Anterior cingulate cortex (tissue), 58 donors: ENCODE measurements around the gene CD58.
"Not testable (repeated sequence)": the region's sequence is repeated elsewhere in the genome, so short reads cannot be mapped to it uniquely, and the experiment has no call there.

Experiments
- DNase-seq, 58 donors: peaks; one replicate each; lab custom pipeline; 2025; lab: John Stamatoyannopoulos, UW

The CD58 gene

DNA sequence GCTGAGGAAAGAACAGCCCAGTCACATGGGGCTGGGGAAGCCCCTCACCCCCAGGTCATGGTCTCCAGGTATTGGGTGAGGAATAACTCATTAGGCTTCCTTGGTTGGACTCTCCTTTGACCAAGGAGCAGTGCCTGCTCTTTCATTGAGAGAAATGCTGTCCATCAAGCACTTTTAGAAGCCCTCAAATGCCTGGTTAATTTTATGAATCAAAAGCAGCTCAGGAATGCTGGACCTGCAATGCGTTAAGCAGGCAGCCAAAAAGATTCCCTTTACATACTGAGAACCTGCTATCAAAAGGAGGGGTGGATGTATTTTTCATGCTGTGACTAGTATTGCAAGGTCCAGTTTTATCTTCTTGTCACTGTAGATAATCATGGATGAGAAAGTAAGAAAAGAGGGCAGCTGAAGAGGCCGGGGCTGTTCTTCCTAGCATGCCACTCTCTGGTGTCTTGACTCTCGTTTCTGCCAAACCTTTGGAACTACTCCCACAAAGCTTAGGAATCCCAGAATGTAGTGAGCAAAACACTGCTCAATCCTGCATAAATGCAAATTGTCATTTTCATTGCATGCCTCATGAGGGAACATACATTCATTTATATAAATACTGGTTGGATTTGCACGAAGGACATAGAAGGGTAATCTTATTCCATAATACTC lies 2.1 kb upstream of the CD58 start:
- DNase-seq, result no peak

DNA sequence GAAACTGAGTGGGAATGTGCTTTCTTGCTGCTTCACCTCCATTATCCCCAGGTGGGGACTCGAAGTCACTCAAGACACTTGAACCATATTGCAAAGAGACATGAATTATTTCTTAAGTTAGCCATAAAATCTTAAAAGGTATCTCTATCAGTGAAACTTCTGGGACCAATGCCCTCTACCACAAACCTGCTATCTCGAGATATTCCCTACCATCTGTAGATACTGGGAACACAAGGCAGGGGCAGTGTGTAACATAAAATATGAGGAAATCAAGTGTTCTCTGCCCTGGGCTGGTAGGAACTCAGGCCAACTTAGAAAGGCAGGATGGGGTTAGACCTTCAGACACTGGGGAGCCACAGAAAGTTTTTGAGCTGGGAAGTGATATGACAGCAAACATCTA lies 1.3 kb upstream of the CD58 start:
- no peak for DNase-seq

DNA sequence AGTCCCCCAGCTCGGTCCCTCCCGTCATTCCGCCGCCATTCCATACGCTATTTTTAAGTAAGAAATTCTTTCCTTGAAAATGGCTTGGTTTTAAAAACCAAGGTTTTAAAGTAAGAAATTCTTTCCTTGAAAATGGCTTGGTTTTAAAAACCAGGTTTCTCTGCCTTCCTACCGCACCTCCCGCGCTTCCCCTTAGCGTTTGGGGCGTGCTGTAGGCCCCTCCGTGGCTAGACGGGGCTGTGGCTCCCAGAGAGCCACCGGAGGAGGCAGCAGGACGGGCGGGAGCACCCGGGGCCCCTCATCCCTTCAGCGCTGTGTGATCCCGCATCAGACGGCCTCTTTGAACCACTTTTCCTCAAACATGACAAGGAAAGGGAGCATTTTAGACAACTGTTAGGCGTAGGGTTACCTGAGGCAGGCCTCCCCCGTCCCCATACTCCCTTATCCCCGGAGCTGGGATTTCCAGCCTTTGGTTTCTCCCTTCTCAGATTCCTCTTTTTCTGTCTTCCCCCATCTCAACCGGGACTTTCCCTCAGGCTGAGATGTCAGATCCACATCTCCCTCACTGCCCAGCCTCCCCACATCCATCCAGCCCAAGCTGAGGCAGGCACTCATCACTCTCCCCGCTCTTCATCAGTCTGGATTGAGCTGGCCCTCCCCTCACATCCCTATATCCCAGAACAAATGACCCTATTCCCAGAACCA lies 541 bp upstream of the CD58 start:
- no peak for DNase-seq

DNA sequence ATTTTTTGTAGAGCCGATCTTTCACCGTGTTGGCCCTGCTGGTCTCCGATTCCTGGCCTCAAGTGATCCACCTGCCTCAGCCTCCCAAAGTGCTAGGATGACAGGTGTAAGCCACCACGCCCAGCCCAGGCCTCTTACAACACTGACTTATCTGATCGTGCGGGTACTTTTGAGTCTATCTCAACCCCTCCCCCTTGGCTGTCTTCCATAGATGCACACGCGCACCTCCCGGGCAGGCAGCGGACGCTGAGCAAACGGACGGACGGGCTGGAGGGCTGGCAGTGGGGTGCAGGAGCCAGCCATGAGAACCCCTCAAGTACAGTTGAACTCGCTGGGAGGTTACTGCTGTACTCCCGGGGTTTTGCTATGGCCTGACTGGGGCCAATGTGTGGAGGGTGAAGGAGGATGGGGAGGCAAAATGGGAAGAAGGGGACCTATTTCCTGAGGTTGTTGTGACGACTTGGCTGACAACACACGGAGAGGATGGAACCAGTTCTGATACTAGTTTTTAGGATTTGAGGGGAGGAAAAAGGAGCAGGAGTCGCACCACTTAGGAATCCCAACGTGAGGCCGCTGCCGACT lies 959 bp downstream of the CD58 start:
- DNase-seq, result peak in 3 of 58 donors; percentile 38 to 64 (median 42)

DNA sequence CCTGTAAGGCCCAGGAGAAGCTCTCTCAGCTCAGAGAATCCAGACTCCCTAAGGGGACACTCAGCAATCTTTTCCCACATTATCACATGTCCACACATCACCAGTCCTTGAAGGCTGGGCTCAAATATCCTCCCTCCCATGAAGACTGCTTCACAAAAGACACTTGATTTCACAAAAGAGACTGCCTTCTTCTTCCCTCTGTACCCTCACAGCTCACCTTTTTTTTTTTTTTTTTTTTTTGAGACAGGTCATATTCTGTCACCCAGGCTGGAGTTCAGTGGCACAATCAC lies 1.5 kb downstream of the CD58 start:
- DNase-seq, result no peak

DNA sequence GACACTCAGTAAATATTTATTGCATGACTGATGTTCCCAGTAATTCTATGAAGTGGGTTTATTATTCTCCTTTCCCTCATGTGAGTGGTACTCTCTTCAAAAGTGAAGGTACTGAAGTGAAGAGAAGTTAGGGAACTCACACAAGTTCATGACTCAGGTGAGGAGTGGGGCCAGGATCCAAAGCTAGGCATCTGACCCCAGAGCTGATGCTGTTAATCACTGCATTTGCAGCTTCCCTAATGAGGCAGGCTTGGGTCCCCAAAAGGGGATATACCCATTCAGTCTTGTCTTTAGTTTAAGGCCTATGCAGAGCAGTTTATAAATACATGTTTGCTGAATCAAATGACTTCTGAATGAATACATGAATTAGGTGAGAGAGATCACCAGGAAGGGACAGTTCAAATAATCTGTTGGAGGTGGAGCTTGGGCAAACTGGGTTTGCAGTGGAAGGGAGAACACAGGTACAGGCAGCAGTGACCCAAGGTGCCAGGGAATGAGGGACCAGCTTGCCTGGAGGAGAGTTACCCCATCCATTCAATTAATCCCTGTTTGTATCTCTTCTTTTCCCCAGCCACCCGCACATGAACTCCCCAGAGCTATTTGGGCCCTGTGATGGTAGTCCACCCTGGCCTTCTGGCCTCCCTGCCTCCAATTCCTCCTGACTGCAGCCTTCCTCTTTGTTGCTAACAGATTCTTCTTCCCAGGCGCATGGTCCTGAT lies 2.0 kb downstream of the CD58 start:
- no peak for DNase-seq

DNA sequence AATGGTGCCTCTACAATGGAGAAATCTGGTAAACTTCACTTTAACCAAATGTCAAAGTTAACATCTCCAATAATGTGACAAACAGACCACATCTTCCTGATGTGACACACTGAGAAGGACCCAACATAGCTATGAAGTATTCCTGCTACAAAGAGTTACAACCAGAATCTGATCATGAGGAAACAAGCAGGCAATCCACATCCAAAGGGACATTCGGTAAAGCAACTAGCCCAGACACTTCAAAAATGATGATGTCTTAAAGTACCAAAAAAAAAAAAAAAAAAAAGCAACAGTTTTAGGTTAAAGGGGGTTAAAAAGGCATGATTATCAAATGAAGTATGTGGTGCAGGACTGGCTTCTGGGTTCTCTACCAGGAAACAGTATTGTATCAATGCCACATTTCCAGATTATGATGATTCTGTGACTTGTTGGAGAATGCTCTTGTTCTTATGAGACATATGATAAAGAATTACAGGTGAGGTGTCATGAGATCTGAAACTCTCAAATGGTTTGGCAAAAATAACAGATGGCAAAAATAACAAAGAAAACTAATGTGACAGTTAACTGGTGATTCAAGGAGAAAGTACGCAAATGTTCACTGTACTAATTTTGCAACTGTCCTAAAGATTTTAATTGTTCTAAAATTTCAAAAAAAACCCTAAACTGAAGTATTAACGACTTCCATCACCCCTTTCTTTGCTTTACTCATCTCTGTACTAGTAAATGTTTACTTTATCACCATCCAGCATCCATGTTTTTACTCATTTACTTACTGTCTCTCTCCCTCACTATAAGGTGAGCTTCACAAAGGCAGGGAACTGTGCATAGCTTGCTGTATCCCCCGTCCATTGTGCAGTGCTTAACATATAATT lies 2.8 kb downstream of the CD58 start:
- DNase-seq, result no peak

DNA sequence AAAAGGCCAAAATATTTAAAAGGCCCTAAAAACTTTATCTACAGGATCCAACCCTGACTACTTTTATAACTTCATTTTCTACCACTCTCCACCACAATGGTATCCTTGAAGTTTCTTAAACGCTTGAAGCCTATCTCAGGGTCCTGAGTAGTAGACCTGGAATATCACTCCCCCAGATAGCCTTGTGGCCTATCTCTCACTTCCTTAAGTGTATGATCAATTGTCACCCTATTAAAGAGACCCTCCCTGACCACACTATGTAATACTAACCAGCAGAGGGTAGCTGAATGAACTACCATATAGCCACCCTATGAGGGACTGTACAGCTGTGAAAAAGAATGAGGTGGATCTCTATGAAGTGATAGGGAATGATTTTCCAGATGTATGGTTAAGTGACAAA lies 5.6 kb downstream of the CD58 start:
- DNase-seq, result no peak

DNA sequence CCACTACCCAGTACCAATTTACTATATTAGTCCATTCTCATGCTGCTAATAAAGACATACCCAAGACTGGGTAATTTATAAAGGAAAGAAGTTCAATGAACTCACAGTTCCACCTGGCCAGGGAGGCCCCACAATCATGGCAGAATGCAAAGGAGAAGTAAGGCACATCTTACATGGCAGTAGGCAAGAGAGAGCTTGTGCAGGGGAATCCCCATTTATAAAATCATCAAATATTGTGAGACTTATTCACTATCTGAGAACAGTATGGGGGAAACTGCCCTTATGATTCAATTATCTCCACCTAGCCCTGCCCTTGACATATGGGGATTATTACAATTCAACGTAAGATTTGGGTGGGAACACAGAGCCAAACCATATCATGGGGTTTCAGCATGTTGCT lies 6.4 kb downstream of the CD58 start:
- DNase-seq, result no peak

DNA sequence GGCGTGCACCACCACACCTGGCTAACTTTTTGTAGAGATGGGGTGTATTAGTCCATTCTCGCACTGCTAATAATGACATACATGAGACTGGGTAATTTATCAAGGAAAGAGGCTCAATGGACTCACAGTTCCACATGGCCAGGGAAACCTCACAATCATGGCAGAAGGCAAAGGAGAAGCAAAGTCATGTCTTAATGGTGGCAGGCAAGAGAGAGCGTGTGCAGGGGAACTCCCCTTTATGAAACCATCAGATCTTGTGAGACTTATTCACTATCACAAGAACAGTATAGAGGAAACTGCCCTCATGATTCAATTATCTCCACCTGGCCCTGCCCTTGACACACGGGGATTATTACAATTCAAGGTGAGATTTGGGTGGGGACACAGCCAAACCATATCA lies 8.4 kb downstream of the CD58 start:
- not testable (repeated sequence) for DNase-seq

DNA sequence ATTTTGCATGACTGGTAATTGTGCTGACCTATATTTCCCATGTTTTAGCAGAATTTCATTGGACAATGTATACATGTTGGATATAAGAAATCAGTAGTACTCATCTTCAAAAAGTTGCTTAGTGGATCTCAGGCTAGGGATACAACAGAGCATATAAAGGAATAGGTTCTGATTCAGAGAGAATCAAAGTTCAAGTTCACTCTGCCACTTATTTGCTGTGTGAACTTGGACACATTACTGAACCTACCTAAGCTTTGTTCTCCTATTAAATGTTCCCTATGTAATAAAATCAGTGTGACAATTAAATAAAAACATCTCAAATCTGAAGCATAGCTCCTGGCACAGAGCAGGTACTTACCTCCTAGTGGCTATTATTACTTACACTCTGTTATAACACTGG lies 9.3 kb downstream of the CD58 start:
- DNase-seq, result no peak

DNA sequence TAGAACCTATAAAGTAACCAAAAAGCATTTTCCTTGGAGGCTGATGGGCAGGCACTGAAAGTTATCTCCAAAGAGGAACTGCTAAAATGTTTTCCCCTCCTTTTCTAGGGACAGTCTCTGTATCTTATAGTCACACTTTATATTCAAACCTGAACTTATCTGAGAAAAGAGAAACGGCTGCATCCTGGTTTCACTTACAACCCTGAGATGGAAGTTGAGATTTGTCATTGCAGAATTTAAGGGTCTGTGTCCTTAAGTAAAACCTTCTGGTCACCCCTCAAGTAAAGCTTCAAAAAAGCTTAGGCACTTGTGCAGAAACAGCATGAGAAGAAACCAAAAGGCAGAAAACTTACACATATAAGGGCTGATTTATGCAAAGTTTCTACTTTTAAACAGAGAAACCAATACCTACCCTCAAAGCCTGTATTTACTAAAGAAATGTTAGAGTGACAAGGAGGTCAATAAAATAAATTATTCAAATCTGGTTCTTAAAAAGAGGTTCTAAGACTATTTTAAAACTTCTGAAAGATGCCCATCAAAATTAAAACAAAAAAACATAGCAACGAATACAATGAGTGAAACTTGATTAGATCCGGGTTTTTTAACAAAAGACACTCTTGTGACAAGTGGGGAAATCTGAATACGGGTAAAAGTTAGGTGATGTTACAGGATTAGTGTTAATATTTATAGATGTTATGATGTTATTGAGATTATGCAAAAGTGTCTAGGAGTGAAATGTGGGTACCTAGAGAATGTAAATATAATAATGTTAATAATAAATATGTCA lies 9.9 kb downstream of the CD58 start:
- DNase-seq, result no peak

DNA sequence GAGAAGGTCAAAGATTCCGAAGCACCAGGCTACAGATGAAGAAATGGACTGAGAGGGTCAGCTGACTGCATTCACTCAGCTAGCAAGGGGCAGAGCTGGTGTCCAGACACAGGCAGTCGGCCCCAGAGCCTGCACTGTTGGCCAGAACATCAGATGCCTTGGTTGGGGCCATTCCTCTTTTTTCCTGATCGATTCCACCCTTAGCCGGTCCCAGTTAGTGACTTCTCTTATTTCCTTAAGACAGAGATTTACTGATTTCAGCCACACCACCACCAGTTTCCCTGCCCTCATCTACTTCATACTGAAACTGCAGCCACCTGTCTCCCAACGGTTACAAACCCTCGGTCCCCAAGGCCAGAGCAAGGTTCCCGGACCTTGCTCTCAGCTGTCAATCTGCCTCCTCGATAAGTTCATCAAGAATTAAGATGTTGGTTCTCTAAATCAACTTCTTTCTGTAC lies 11.5 kb downstream of the CD58 start:
- no peak for DNase-seq

DNA sequence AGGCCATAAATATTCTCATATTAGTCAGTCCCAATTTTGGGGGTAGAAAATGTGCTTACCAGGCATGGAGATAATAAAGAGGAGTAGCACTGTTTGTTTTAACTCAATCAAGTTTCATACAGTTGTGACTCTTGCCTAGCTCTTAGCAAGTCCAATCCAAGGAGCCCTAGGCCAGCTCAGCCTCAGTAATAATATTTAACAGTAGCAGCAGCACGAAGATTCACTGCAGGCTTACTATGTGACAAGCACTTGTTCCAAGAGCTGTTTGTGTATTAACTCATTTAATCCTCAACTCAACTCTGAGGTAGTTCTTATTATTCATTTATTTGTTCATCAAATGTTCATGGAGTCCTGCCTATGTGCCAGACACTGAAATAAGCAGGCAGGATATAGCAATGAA lies 12.3 kb downstream of the CD58 start:
- no peak for DNase-seq

DNA sequence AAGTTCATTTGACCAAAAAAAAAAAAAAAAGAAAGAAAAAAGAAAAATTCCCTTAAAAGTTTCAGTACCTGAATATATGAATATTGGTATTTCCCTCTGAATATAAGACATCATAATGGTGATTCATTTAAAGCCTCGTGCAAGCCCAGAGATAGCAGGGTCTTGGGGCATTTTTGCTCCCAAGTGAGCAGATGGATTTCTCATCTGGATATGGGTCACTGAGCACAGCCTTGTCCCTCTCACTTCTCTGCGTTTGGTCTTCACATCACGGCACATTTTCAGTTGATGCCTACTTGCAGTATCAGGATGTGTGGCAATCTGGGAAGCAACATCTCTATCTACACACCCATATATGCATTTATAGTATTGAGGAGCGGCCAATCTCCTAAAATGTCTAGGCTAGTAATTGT lies 12.7 kb downstream of the CD58 start:
- no peak for DNase-seq

DNA sequence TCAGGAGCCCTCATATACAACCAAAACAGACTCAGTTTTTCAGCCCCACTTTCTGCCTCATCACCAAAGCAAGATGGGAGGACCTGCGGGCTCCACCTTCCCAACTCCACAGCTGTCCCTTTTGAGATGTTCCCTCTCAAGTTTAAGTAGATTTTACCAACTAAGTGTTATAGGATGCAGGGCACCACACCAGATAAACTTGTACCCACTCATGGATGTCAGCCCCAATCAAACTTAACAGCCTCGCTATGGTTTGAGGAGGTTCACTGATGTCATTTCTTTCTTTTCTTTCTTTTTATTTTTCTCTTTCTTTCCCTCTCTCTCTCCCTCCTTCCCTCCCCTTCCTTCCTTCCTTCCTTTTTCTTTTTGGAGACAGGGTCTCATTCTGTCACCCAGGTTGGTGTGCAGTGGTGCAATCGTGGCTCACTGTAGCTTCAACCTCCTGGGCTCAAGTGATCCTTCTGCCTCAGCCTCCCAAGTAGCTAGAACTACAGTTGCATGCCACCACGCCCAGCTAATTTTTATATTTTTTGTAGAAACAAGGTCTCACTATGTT lies 13.4 kb downstream of the CD58 start:
- DNase-seq, result no peak

DNA sequence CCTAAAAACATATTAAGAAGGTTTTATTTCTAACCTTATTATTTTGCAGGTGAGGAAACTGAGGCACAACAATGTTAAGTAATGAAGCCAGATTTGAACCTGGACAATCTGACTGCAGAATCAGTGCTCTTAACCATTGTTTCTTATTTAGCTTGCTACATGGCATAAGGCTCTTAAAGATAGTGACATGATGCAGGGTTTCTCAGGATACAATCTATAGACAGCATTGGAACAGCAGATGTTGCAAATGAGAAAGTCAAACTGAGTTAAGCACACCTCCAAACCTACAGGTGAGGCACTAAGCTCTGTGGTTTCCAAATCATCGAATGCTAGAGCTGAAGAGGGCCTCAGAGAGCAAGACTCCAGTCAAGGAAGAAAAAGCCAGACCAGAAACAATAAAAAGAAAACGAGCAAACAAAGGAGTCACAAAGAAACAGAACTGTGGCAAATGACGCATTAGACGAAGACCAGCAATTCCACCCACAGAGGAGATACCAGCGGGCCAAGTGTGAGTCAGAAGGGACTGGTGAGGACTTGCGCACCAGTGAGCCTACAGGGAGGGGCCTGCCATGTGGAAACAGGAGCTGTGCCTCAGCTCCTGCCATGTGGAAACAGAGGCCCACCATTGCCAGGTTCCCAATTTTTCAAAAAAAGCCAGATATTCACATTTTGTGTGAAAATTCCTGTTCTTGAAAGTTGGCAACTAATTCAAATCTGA lies 14.4 kb downstream of the CD58 start:
- no peak for DNase-seq

DNA sequence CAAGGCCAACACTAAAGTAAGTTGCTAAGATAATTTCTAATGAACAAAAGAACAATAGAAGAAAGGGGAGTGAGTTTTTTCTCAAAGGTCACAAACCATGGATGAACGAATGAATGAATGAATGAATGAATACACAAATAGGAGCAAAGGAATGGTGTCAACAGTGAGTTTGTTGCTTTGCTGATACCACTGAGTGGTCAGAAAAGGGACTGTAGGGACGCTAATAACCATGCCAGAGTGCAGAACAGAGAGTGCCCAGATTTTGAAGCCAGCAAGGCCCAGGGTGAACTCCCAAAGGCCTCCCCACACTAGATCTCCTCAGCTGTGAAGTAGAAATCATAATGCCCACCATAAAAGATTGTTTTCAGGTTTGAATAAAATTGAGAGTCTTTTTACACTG lies 15.9 kb downstream of the CD58 start:
- DNase-seq, result no peak
